PC-9 (cell line): ENCODE results near the gene CASP8. TPM values are rescaled to one million over a fixed set of nuclear protein-coding genes. Genes with fewer than 3 reads are reported as not detected.

ENCODE experiments used
- BruUV-seq: library from RNA; stranded (reverse); fragments of 400-500 nt; replicated peaks from 2 replicates; lab custom pipeline; 2021; lab: Mats Ljungman, UMichigan
- CTCF ChIA-PET: fragments of 300-600 bp; sonication (Branson Sonifier 250); formaldehyde crosslinking; loops from one replicate; lab custom pipeline; 2022; ENCODE audit warnings: antibody characterized with exemption; lab: Charles Lee
- POLR2A ChIA-PET: fragments of 300-600 bp; sonication (Branson Sonifier 250); formaldehyde crosslinking; loops from one replicate; lab custom pipeline; 2022; ENCODE audit warnings: antibody characterized with exemption; ENCODE audit not compliant: unreplicated experiment; lab: Charles Lee
- DNase-seq, 2 experiments: peaks; one replicate each; pipeline versions ENCODE4 v3.0.0 to v3.0.0-alpha.2; 2015 to 2022; ENCODE audit warnings: mixed read lengths in 1 of 2
- H2AFZ ChIP-seq: fragments of 200-600 bp; sonication (generic); 2 replicates; pipeline ENCODE4 v1.8.1; 2017; ENCODE audit warnings: antibody characterized with exemption
- H3F3A ChIP-seq: fragments of 200-600 bp; sonication (generic); 2 replicates; pipeline ENCODE4 v1.8.1; 2017; ENCODE audit warnings: antibody characterized with exemption, mild to moderate bottlenecking, low read depth; ENCODE audit not compliant: insufficient read depth
- H3K27ac ChIP-seq: fragments of 200-600 bp; sonication (generic); 2 replicates; pipeline ENCODE4 v1.6.1; 2016; ENCODE audit warnings: mixed run types
- H3K27me3 ChIP-seq: fragments of 200-600 bp; sonication (generic); 2 replicates; pipeline ENCODE4 v1.6.1; 2016; ENCODE audit warnings: low read depth, mixed run types; ENCODE audit not compliant: insufficient read depth
- H3K36me3 ChIP-seq: fragments of 200-600 bp; sonication (generic); 2 replicates; pipeline ENCODE4 v1.6.1; 2016; ENCODE audit warnings: low read depth, mixed run types
- H3K4me1 ChIP-seq: fragments of 200-600 bp; sonication (generic); replicated peaks from 2 replicates; pipeline ENCODE4 v1.6.1; 2016; ENCODE audit warnings: mixed run types; ENCODE audit not compliant: insufficient read depth
- H3K4me2 ChIP-seq: fragments of 200-600 bp; sonication (generic); 2 replicates; pipeline ENCODE4 v1.6.1; 2017; ENCODE audit warnings: mixed run types
- H3K4me3 ChIP-seq: fragments of 200-600 bp; sonication (generic); 2 replicates; pipeline ENCODE4 v1.6.1; 2016; ENCODE audit warnings: mixed run types
- H3K79me2 ChIP-seq: fragments of 200-600 bp; sonication (generic); 2 replicates; pipeline ENCODE4 v1.6.1; 2017; ENCODE audit warnings: low read depth, mixed run types
- H3K9me2 ChIP-seq: fragments of 200-600 bp; sonication (generic); 2 replicates; pipeline ENCODE4 v1.8.1; 2017; ENCODE audit warnings: mild to moderate bottlenecking; ENCODE audit not compliant: insufficient read depth
- H3K9me3 ChIP-seq: fragments of 200-600 bp; sonication (generic); 2 replicates; pipeline ENCODE4 v1.8.1; 2016; ENCODE audit warnings: low read depth; ENCODE audit not compliant: insufficient read depth
- H4K20me1 ChIP-seq: fragments of 200-600 bp; sonication (generic); 2 replicates; pipeline ENCODE4 v1.8.1; 2017; ENCODE audit not compliant: insufficient read depth
- CTCF ChIP-seq: fragments of 200-600 bp; sonication (generic); conservative IDR thresholded peaks from 2 replicates; pipeline ENCODE4 v1.6.1; 2017; ENCODE audit warnings: mixed run types, antibody characterized with exemption, mild to moderate bottlenecking, moderate library complexity
- EZH2 ChIP-seq: fragments of 200-600 bp; sonication (generic); IDR thresholded peaks from 2 replicates; pipeline ENCODE4 v1.8.0; 2017; ENCODE audit warnings: antibody characterized with exemption, low read depth
- intact Hi-C: fragments of 100-400 bp; cut with micrococcal nuclease; formaldehyde crosslinking; loops from one replicate; pipeline ENCODE4 v1.10.0; 2022; ENCODE audit not compliant: unreplicated experiment
- total RNA-seq: library from RNA; stranded (reverse); gene quantifications from 2 replicates; pipeline ENCODE4 v1.2.3, GENCODE V29; 2021

The CASP8 gene
- total RNA-seq, 1 experiment from 2014 or later: 48.2 TPM

- no peak for DNase-seq
- H2AFZ ChIP-seq: no peak overlapping the region
- peaks cover 33% of the 10 kb centered on the region for H3K79me2 ChIP-seq
- H3K4me1 ChIP-seq: 0 out of 2 replicates have a peak, but pooled peaks cover 5% of the 10 kb centered on the region
- no peak overlapping the region for H3K27ac ChIP-seq
- H3K9me3 ChIP-seq: no peaks in the 10 kb centered on the region
- H3F3A ChIP-seq: 0 out of 2 replicates have a peak, but pooled peaks cover 7% of the 10 kb centered on the region
- no peaks in the 10 kb centered on the region for H3K27me3 ChIP-seq
- CTCF ChIA-PET: no interaction called here
- H3K4me3 ChIP-seq: no peak overlapping the region
- H4K20me1 ChIP-seq: no peaks in the 10 kb centered on the region
- no peak overlapping the region for H3K4me2 ChIP-seq
- no peaks in the 10 kb centered on the region for H3K9me2 ChIP-seq
- intact Hi-C loops: no loop called here
- POLR2A ChIA-PET: no interaction called here
- peaks cover 24% of the 10 kb centered on the region for H3K36me3 ChIP-seq
- TF ChIP-seq EZH2 (no peak), CTCF (no peak)
- no TSS peak for BruUV-seq
Measured at GRCh38 chr2:201266629-201267028, 6.3 kb downstream of the CASP8 start.

- Histone ChIP-seq H4K20me1 (no peaks in the 10 kb centered on the region), H3K36me3 (peaks cover 24% of the 10 kb centered on the region), H3K4me2 (no peak overlapping the region), H2AFZ (no peak overlapping the region), H3K27ac (no peak overlapping the region), H3F3A (0 out of 2 replicates have a peak, but pooled peaks cover 7% of the 10 kb centered on the region), H3K27me3 (no peaks in the 10 kb centered on the region), H3K9me3 (no peaks in the 10 kb centered on the region), H3K9me2 (no peaks in the 10 kb centered on the region), H3K79me2 (peaks cover 27% of the 10 kb centered on the region), H3K4me3 (no peak overlapping the region), H3K4me1 (no peaks in the 10 kb centered on the region)
- DNase-seq: no peak
- POLR2A ChIA-PET: no interaction called here
- CTCF ChIA-PET: interaction anchor here (0.7 kb wide), 1 partner anchor 8 kb away, joined by 3 read pairs; no protein-coding TSS in a partner anchor
- intact Hi-C loops: no loop called here
- no TSS peak for BruUV-seq
- TF ChIP-seq EZH2: no peak
- TF ChIP-seq CTCF: no peak
Measured at GRCh38 chr2:201267278-201268030, 7.1 kb downstream of the CASP8 start.

- Histone ChIP-seq H3K9me3 (no peaks in the 10 kb centered on the region), H3K9me2 (no peaks in the 10 kb centered on the region), H3K4me2 (no peak overlapping the region), H3K27ac (no peak overlapping the region), H3K36me3 (peaks cover 35% of the 10 kb centered on the region), H2AFZ (no peak overlapping the region), H3K4me3 (no peak overlapping the region), H3K4me1 (no peaks in the 10 kb centered on the region), H3K79me2 (peaks cover 4% of the 10 kb centered on the region; the same call in 1 of the 2 replicates), H3F3A (no peaks in the 10 kb centered on the region), H3K27me3 (no peaks in the 10 kb centered on the region), H4K20me1 (no peaks in the 10 kb centered on the region)
- no peak for DNase-seq
- ChIA-PET POLR2A (no interaction called here), CTCF (no interaction called here)
- TF ChIP-seq CTCF (no peak), EZH2 (no peak)
- no TSS peak for BruUV-seq
- intact Hi-C loops: no loop called here
Measured at GRCh38 chr2:201269764-201270163, 9.4 kb downstream of the CASP8 start.
